ENCODE data around the gene TBX4.

TBX4 gene

DNA sequence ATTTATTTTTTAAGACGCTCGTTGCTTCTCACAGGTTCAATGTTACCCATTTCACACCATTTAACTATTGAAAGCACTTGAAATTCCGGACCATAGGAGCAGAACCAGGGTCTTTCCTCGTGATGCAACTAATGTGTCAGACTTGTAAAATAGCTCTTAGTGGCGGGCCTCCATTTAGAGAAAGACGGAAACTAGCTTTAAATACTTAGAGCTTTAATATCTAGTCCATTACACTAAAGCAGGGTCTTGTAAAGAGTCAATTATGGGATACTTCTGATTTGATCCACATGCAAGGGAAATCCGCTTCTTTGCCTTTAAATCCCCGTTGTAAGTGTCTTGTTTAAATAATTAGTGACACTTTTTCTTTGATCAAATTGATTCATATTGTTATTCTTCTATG is 82.2 kb downstream of the TBX4 start:
- DNase-seq = no peak
